Epithelial cell of esophagus (primary cell): Measurements from ENCODE around the gene NUP85.

Experiments used
- DNase-seq: peaks from one replicate; pipeline ENCODE4 v3.0.0; 2010; ENCODE audit warnings: low read depth
- H3K4me3 ChIP-seq: 2 replicates; pipeline ENCODE4 v1.5.1; 2011; ENCODE audit warnings: mild to moderate bottlenecking, low read length, control low read depth
- TF ChIP-seq, protein P1 (sequence below): IDR thresholded peaks from 2 replicates; pipeline ENCODE4 v1.5.1; 2011; ENCODE audit warnings: low read depth, mild to moderate bottlenecking, low read length, control low read depth, inconsistent platforms; ENCODE audit not compliant: insufficient read depth; ENCODE audit errors: missing control alignments

Gene NUP85

GRCh38 chr17:75227729-75228128 is 22.2 kb downstream of the NUP85 start:
- TF ChIP-seq, protein P1, sequence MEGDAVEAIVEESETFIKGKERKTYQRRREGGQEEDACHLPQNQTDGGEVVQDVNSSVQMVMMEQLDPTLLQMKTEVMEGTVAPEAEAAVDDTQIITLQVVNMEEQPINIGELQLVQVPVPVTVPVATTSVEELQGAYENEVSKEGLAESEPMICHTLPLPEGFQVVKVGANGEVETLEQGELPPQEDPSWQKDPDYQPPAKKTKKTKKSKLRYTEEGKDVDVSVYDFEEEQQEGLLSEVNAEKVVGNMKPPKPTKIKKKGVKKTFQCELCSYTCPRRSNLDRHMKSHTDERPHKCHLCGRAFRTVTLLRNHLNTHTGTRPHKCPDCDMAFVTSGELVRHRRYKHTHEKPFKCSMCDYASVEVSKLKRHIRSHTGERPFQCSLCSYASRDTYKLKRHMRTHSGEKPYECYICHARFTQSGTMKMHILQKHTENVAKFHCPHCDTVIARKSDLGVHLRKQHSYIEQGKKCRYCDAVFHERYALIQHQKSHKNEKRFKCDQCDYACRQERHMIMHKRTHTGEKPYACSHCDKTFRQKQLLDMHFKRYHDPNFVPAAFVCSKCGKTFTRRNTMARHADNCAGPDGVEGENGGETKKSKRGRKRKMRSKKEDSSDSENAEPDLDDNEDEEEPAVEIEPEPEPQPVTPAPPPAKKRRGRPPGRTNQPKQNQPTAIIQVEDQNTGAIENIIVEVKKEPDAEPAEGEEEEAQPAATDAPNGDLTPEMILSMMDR = no peak
- no peak for DNase-seq
- H3K4me3 ChIP-seq = no peak overlapping the region

GRCh38 chr17:75228305-75228704 is 22.8 kb downstream of the NUP85 start:
- DNase-seq = no peak
- TF ChIP-seq, protein P1 = no peak
- no peak overlapping the region for H3K4me3 ChIP-seq

DNA sequence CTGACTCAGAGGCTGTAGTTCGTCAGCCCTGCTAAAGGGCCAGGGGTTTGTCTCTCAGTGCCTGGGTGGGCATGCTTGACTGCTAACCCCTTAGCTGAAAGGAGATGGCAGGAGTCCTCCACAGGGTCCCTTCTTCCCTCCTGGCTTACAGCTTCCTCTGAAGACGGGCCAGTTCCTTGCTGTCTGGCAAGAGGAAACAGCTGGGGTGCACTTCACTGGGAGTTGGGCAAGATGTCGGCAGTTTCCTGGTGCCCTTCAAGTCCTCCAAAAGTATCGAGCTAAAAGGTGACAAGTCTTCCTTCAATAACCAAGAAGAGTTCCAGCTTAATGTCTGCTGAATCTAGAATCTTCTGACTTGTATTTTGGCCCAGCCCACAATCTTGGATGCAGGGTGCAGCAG is 23.4 kb downstream of the NUP85 start:
- TF ChIP-seq, protein P1 = no peak
- H3K4me3 ChIP-seq = no peak overlapping the region
- DNase-seq = no peak

GRCh38 chr17:75231071-75231470 is 25.6 kb downstream of the NUP85 start:
- no peak for DNase-seq
- TF ChIP-seq, protein P1 = no peak
- H3K4me3 ChIP-seq = no peak overlapping the region

GRCh38 chr17:75231741-75232464 is 26.4 kb downstream of the NUP85 start:
- no peak for DNase-seq
- TF ChIP-seq, protein P1 = no peak
- H3K4me3 ChIP-seq = no peak overlapping the region

DNA sequence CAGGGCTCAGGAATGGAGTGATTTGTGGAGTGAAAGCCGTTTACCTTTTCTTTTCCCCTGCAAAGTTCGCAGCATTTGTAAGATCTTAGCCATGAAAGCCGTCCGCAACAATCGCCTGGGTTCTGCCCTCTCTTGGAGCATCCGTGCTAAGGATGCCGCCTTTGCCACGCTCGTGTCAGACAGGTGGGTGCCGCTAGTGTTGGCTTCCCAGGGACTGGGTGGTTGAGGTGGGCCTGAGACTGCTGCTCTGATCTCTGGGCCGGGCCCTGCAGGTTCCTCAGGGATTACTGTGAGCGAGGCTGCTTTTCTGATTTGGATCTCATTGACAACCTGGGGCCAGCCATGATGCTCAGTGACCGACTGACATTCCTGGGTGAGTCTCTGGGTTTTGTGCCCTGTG is 27.3 kb downstream of the NUP85 start:
- TF ChIP-seq, protein P1 = no peak
- no peak overlapping the region for H3K4me3 ChIP-seq
- no peak for DNase-seq
